ENCODE measurements around the gene SORCS2.

The SORCS2 gene

GRCh38 chr4:7610841-7611240, 418.5 kb downstream of the SORCS2 start:
- TF ChIP-seq, protein P1, sequence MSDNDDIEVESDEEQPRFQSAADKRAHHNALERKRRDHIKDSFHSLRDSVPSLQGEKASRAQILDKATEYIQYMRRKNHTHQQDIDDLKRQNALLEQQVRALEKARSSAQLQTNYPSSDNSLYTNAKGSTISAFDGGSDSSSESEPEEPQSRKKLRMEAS (IDR thresholded peaks at IDR 0.05; ENCODE audit: low read depth, low read length) = no peak
- TF ChIP-seq POLR2A (IDR thresholded peaks at IDR 0.05; ENCODE audit: extremely low read depth, insufficient read length) (no peak), MYC (IDR thresholded peaks at IDR 0.05; ENCODE audit: low read depth, low read length) (no peak)
- TF ChIP-seq, protein P2, sequence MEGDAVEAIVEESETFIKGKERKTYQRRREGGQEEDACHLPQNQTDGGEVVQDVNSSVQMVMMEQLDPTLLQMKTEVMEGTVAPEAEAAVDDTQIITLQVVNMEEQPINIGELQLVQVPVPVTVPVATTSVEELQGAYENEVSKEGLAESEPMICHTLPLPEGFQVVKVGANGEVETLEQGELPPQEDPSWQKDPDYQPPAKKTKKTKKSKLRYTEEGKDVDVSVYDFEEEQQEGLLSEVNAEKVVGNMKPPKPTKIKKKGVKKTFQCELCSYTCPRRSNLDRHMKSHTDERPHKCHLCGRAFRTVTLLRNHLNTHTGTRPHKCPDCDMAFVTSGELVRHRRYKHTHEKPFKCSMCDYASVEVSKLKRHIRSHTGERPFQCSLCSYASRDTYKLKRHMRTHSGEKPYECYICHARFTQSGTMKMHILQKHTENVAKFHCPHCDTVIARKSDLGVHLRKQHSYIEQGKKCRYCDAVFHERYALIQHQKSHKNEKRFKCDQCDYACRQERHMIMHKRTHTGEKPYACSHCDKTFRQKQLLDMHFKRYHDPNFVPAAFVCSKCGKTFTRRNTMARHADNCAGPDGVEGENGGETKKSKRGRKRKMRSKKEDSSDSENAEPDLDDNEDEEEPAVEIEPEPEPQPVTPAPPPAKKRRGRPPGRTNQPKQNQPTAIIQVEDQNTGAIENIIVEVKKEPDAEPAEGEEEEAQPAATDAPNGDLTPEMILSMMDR (IDR thresholded peaks at IDR 0.05; ENCODE audit: low read depth, low read length) = no peak
- DNase-seq (ENCODE audit: low read depth) = no peak
- H3K4me3 ChIP-seq (ENCODE audit: low read depth, low read length) = no peak overlapping the region

DNA sequence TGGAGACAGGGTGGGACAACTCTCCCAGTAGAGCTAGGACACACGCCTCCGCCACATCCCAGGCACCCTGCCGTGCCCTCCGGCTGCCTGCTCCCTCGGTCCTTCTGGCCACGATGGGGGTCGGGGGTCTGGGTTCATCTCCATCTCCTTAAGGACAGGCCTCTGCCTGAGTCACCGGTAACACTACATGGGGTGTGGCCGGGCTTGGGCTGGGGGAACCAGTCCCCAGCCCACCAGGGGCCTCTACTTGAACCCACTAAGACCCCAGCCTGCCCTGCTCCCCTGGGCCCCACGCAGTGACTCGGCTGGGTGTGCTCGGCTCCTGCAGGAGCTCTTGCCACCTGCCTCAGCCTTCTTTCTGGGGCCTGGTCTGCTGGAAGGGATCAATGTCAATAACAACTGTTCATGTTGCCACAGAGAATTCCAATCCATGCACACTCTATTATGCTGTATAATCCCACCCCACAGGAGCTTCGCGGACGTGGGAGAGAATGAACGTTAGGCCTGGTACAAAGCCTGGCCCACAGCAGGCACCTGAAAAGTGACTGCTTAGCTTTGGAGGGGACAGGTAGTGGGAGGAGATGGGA, 420.1 kb downstream of the SORCS2 start:
- TF ChIP-seq, protein P1 (IDR thresholded peaks at IDR 0.05; ENCODE audit: low read depth, low read length) = no peak
- no peak for TF ChIP-seq POLR2A (IDR thresholded peaks at IDR 0.05; ENCODE audit: extremely low read depth, insufficient read length)
- no peak for TF ChIP-seq MYC (IDR thresholded peaks at IDR 0.05; ENCODE audit: low read depth, low read length)
- TF ChIP-seq, protein P2 (IDR thresholded peaks at IDR 0.05; ENCODE audit: low read depth, low read length) = no peak
- no peak overlapping the region for H3K4me3 ChIP-seq (ENCODE audit: low read depth, low read length)
- no peak for DNase-seq (ENCODE audit: low read depth)

GRCh38 chr4:7614350-7614949, 422.1 kb downstream of the SORCS2 start:
- H3K4me3 ChIP-seq (ENCODE audit: low read depth, low read length) = no peak overlapping the region
- TF ChIP-seq, protein P1 (IDR thresholded peaks at IDR 0.05; ENCODE audit: low read depth, low read length) = no peak
- TF ChIP-seq MYC (IDR thresholded peaks at IDR 0.05; ENCODE audit: low read depth, low read length) (no peak), POLR2A (IDR thresholded peaks at IDR 0.05; ENCODE audit: extremely low read depth, insufficient read length) (no peak)
- TF ChIP-seq, protein P2 (IDR thresholded peaks at IDR 0.05; ENCODE audit: low read depth, low read length) = no peak
- no peak for DNase-seq (ENCODE audit: low read depth)

- no peak for DNase-seq (ENCODE audit: low read depth)
- no peak overlapping the region for H3K4me3 ChIP-seq (ENCODE audit: low read depth, low read length)
- TF ChIP-seq, protein P1 (IDR thresholded peaks at IDR 0.05; ENCODE audit: low read depth, low read length) = no peak
- TF ChIP-seq, protein P2 (IDR thresholded peaks at IDR 0.05; ENCODE audit: low read depth, low read length) = no peak
- TF ChIP-seq POLR2A (IDR thresholded peaks at IDR 0.05; ENCODE audit: extremely low read depth, insufficient read length) (no peak), MYC (IDR thresholded peaks at IDR 0.05; ENCODE audit: low read depth, low read length) (no peak)
Measured at GRCh38 chr4:7616193-7616592, 423.9 kb downstream of the SORCS2 start.

DNA sequence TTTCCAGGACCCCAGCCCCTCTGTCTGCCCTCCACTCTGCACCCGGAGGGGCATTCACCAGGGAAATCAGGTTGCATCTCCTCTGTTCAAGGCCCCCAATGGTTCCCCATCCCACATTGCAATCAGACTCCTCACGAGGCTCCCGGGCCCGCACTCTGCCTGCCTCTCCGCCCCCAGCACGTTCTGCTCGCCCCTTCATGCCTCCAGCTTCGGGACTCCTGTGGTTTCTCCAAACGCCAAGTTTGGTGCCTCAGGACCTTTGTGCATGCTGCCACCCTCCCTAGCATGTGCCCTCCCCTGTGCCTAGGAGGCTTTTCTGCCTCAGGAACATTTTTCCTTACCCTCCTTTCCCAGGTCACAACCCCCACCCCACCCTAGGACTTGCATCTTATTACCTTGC, 426.0 kb downstream of the SORCS2 start:
- DNase-seq (ENCODE audit: low read depth) = no peak
- TF ChIP-seq POLR2A (IDR thresholded peaks at IDR 0.05; ENCODE audit: extremely low read depth, insufficient read length) (no peak), MYC (IDR thresholded peaks at IDR 0.05; ENCODE audit: low read depth, low read length) (no peak)
- TF ChIP-seq, protein P2 (IDR thresholded peaks at IDR 0.05; ENCODE audit: low read depth, low read length) = no peak
- TF ChIP-seq, protein P1 (IDR thresholded peaks at IDR 0.05; ENCODE audit: low read depth, low read length) = no peak
- no peak overlapping the region for H3K4me3 ChIP-seq (ENCODE audit: low read depth, low read length)
